OCI-LY1 (cell line): ENCODE measurements around the gene TAB3.

Source experiments
- CTCF ChIP-seq: fragments of 200-600 bp; sonication (generic), shearing (Covaris generic); IDR thresholded peaks from 2 replicates; pipeline ENCODE4 v1.5.1; 2017; ENCODE audit warnings: mild to moderate bottlenecking, antibody characterized with exemption, low read length, moderate library complexity, mixed read lengths
- EZH2 ChIP-seq: fragments of 200-600 bp; sonication (generic), shearing (Covaris generic); IDR thresholded peaks from 2 replicates; pipeline ENCODE4 v1.8.0; 2017; ENCODE audit warnings: borderline replicate concordance, mixed run types, mild to moderate bottlenecking, antibody characterized with exemption, low read length, moderate library complexity, mixed read lengths

GRCh38 chrX:30887288-30887687, 1.8 kb downstream of the TAB3 start:
- TF ChIP-seq CTCF (no peak), EZH2 (no peak)
